Measurements from ENCODE around the gene SAXO1. TPM values are rescaled to one million over a fixed set of nuclear protein-coding genes. Genes with fewer than 3 reads are reported as not detected.

Gene SAXO1
- total RNA-seq, 2 experiments from 2014 or later, result 0.10 TPM; not detected in 1

GRCh38 chr9:18903450-18903849 is 129.6 kb downstream of the SAXO1 start:
- ChIA-PET POLR2A (no interaction called here), CTCF (no interaction called here)
- no peaks in the 10 kb centered on the region for H3K9me3 Mint-ChIP-seq (ENCODE audit: insufficient read depth)
- DNase-seq, result no peak
- H3K36me3 Mint-ChIP-seq (ENCODE audit: low read depth), result no peaks in the 10 kb centered on the region
- no peak overlapping the region for H3K27ac Mint-ChIP-seq
- no peak overlapping the region for H3K4me3 Mint-ChIP-seq
- peaks cover 16% of the 10 kb centered on the region for H3K27me3 Mint-ChIP-seq (ENCODE audit: low read depth)
- peaks cover 2% of the 10 kb centered on the region for H3K4me1 Mint-ChIP-seq (ENCODE audit: low read depth)
- no peak for ATAC-seq

- peak; percentile 54 for DNase-seq
- Mint-ChIP-seq H3K4me1 (ENCODE audit: low read depth) (peaks cover 15% of the 10 kb centered on the region), H3K36me3 (ENCODE audit: low read depth) (peaks cover 11% of the 10 kb centered on the region), H3K27ac (peak overlapping the region; percentile 47), H3K9me3 (ENCODE audit: insufficient read depth) (peaks cover 10% of the 10 kb centered on the region), H3K27me3 (ENCODE audit: low read depth) (peaks cover 10% of the 10 kb centered on the region), H3K4me3 (no peak overlapping the region)
- ATAC-seq, result peak; percentile 71
- ChIA-PET CTCF (no interaction called here), POLR2A (no interaction called here)
Measured at GRCh38 chr9:18896531-18897179, 136.4 kb downstream of the SAXO1 start.

DNA sequence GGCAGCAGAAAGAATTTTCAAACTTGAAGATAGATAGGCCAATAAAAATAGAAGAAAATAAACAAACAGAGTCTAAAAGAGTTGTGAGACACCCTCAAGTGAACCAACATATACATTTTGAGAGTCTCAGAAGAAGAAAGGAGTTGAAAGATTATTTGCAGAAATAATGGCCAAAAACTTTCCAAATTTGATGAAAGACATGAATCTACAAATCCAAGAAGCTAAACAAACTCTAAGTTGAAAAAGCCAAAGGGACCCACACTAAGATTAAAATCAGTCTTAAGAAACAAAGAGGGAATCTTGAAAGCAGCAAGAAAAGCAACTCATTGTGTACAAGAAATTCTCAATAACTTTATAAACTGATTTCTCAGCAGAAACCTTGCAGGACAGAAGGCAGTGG is 137.0 kb downstream of the SAXO1 start:
- Mint-ChIP-seq H3K27me3 (ENCODE audit: low read depth) (peaks cover 10% of the 10 kb centered on the region), H3K4me3 (no peak overlapping the region), H3K27ac (no peak overlapping the region), H3K9me3 (ENCODE audit: insufficient read depth) (peaks cover 10% of the 10 kb centered on the region), H3K36me3 (ENCODE audit: low read depth) (peaks cover 11% of the 10 kb centered on the region), H3K4me1 (ENCODE audit: low read depth) (peaks cover 15% of the 10 kb centered on the region)
- ChIA-PET CTCF (no interaction called here), POLR2A (no interaction called here)
- ATAC-seq (no peak), DNase-seq (no peak)

- H3K27ac Mint-ChIP-seq, result no peak overlapping the region
- DNase-seq, result no peak
- ATAC-seq, result no peak
- H3K4me3 Mint-ChIP-seq, result no peak overlapping the region
- no peaks in the 10 kb centered on the region for H3K27me3 Mint-ChIP-seq (ENCODE audit: low read depth)
- peaks cover 13% of the 10 kb centered on the region for H3K4me1 Mint-ChIP-seq (ENCODE audit: low read depth)
- H3K36me3 Mint-ChIP-seq (ENCODE audit: low read depth), result peaks cover 11% of the 10 kb centered on the region
- peaks cover 10% of the 10 kb centered on the region for H3K9me3 Mint-ChIP-seq (ENCODE audit: insufficient read depth)
- ChIA-PET POLR2A (no interaction called here), CTCF (interaction anchor here (0.9 kb wide), 1 partner anchor 9 kb away, joined by 3 read pairs; no protein-coding TSS in a partner anchor)
Measured at GRCh38 chr9:18893491-18893890, 139.5 kb downstream of the SAXO1 start.

GRCh38 chr9:18893046-18893445 is 140.0 kb downstream of the SAXO1 start:
- no peak for ATAC-seq
- peaks cover 11% of the 10 kb centered on the region for H3K36me3 Mint-ChIP-seq (ENCODE audit: low read depth)
- POLR2A ChIA-PET, result no interaction called here
- DNase-seq, result no peak
- no peaks in the 10 kb centered on the region for H3K27me3 Mint-ChIP-seq (ENCODE audit: low read depth)
- CTCF ChIA-PET, result interaction anchor here (0.9 kb wide), 1 partner anchor 9 kb away, joined by 3 read pairs; no protein-coding TSS in a partner anchor
- peaks cover 10% of the 10 kb centered on the region for H3K9me3 Mint-ChIP-seq (ENCODE audit: insufficient read depth)
- H3K27ac Mint-ChIP-seq, result no peak overlapping the region
- H3K4me3 Mint-ChIP-seq, result no peak overlapping the region
- peaks cover 13% of the 10 kb centered on the region for H3K4me1 Mint-ChIP-seq (ENCODE audit: low read depth)

DNA sequence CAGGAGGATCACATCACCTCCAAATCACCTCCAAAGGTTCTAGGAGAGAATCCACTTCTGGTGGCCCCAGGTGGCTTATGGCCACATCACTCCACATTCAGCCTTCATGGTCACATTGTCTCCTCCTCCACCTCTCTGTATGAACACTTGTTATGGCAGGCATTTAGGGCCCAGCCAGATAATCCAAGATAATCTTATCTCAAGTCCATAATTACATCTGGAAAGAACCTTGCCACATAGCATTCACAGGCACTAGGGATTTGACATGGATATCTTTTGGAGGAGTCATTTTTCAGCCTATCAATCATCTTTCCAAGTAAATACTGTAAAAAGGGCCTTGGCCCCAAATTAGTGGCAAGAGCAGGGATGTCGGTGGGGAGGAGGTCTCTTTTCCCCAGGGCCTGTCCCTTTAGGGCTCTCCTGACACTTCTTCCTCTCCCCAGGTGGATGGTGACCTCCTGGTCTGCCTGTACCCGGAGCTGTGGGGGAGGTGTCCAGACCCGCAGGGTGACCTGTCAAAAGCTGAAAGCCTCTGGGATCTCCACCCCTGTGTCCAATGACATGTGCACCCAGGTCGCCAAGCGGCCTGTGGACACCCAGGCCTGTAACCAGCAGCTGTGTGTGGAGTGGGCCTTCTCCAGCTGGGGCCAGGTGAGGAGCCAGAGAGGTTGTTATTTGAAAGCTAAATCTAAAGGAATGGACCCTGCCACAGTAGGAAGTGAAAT is 140.9 kb downstream of the SAXO1 start:
- no peak for ATAC-seq
- peaks cover 11% of the 10 kb centered on the region for H3K36me3 Mint-ChIP-seq (ENCODE audit: low read depth)
- H3K9me3 Mint-ChIP-seq (ENCODE audit: insufficient read depth), result peaks cover 10% of the 10 kb centered on the region
- ChIA-PET CTCF (no interaction called here), POLR2A (no interaction called here)
- H3K27ac Mint-ChIP-seq, result no peak overlapping the region
- no peak overlapping the region for H3K4me3 Mint-ChIP-seq
- H3K27me3 Mint-ChIP-seq (ENCODE audit: low read depth), result no peaks in the 10 kb centered on the region
- peaks cover 13% of the 10 kb centered on the region for H3K4me1 Mint-ChIP-seq (ENCODE audit: low read depth)
- DNase-seq, result no peak

DNA sequence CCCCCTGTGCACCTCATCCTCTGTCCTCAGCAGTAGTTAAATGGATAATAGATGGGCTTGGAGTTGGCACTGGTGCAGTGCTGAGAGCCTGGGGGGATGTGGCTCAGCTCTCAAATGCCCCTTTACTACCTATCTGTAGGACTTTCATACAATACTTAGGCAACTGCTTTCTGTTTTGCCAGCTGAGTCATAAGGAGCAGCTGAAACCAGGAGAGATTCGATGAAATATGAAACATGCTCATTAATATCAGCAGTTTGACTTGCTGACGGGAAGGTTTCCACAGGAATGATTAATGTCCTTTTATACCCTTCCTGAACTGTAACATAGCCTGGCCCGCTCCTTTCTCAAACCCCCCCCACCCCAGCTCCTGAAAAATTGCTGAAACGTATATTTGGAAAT is 142.6 kb downstream of the SAXO1 start:
- no peak for DNase-seq
- no peak overlapping the region for H3K27ac Mint-ChIP-seq
- no peak for ATAC-seq
- CTCF ChIA-PET, result interaction anchor here (0.6 kb wide), 1 partner anchor 9 kb away, joined by 3 read pairs; no protein-coding TSS in a partner anchor
- H3K9me3 Mint-ChIP-seq (ENCODE audit: insufficient read depth), result peaks cover under 1% of the 10 kb centered on the region
- H3K4me3 Mint-ChIP-seq, result no peak overlapping the region
- no peaks in the 10 kb centered on the region for H3K4me1 Mint-ChIP-seq (ENCODE audit: low read depth)
- peaks cover 3% of the 10 kb centered on the region for H3K27me3 Mint-ChIP-seq (ENCODE audit: low read depth)
- POLR2A ChIA-PET, result no interaction called here
- no peaks in the 10 kb centered on the region for H3K36me3 Mint-ChIP-seq (ENCODE audit: low read depth)

DNA sequence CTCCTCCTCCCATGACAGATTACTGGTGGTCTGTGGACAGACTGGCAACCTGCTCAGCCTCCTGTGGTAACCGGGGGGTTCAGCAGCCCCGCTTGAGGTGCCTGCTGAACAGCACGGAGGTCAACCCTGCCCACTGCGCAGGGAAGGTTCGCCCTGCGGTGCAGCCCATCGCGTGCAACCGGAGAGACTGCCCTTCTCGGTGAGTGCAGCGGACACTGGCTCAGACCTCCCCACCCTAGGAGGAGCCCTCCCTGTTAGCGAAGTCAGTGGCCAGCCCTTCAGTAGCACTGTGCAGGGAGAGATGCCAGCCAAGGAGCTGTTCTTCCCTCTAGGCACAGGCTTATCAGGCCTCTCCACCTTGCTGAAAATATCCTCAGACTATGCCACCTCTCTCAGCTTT is 143.5 kb downstream of the SAXO1 start:
- POLR2A ChIA-PET, result no interaction called here
- Mint-ChIP-seq H3K4me1 (ENCODE audit: low read depth) (no peaks in the 10 kb centered on the region), H3K27ac (no peak overlapping the region), H3K27me3 (ENCODE audit: low read depth) (peaks cover 4% of the 10 kb centered on the region), H3K4me3 (no peak overlapping the region), H3K9me3 (ENCODE audit: insufficient read depth) (no peaks in the 10 kb centered on the region), H3K36me3 (ENCODE audit: low read depth) (no peaks in the 10 kb centered on the region)
- DNase-seq, result no peak
- CTCF ChIA-PET, result no interaction called here
- ATAC-seq, result no peak

DNA sequence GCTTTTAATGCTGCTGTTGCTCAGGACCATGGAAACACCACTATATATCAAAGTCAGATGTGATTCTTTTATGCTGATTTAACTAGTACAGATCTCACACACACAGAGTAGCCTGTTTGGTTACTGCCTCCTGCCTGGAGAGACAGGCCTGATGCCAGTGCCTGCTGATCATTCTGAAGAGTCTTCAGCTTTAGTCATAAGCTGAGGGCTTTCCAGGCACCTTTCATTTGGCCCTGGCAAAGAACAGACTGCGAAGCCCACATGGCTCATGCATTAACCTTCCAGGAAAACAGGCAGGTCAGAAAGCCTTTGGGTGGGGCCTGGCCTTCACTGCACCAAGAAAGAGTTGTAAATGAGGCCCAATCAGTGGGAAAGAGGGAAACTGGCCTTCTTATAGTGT is 144.7 kb downstream of the SAXO1 start:
- Mint-ChIP-seq H3K4me1 (ENCODE audit: low read depth) (no peaks in the 10 kb centered on the region), H3K9me3 (ENCODE audit: insufficient read depth) (no peaks in the 10 kb centered on the region), H3K27ac (no peak overlapping the region), H3K27me3 (ENCODE audit: low read depth) (peaks cover 4% of the 10 kb centered on the region), H3K36me3 (ENCODE audit: low read depth) (no peaks in the 10 kb centered on the region), H3K4me3 (no peak overlapping the region)
- DNase-seq (no peak), ATAC-seq (no peak)
- CTCF ChIA-PET, result no interaction called here
- POLR2A ChIA-PET, result no interaction called here

DNA sequence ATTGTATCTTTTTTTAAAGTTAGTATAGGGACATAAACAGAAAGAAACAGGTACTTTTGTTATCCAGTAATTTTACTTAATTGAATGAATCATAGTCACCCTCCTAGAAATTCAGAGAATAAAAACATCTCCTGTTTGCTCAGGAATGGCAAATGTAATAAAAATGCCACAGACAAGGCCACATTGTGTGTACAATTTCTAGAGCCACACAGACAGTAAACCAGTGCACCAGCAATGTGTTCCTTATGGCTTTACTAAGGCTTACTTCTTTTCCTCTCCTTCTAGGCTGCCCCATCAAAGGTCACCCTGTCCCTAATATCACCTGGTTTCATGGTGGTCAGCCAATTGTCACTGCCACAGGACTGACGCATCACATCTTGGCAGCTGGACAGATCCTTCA is 145.5 kb downstream of the SAXO1 start:
- ATAC-seq (no peak), DNase-seq (no peak)
- H3K36me3 Mint-ChIP-seq (ENCODE audit: low read depth), result no peaks in the 10 kb centered on the region
- H3K4me1 Mint-ChIP-seq (ENCODE audit: low read depth), result no peaks in the 10 kb centered on the region
- peaks cover 4% of the 10 kb centered on the region for H3K27me3 Mint-ChIP-seq (ENCODE audit: low read depth)
- H3K27ac Mint-ChIP-seq, result no peak overlapping the region
- CTCF ChIA-PET, result no interaction called here
- no peak overlapping the region for H3K4me3 Mint-ChIP-seq
- POLR2A ChIA-PET, result no interaction called here
- no peaks in the 10 kb centered on the region for H3K9me3 Mint-ChIP-seq (ENCODE audit: insufficient read depth)

GRCh38 chr9:18881758-18882157 is 151.3 kb downstream of the SAXO1 start:
- Mint-ChIP-seq H3K27ac (no peak overlapping the region), H3K4me3 (no peak overlapping the region), H3K27me3 (ENCODE audit: low read depth) (peaks cover 20% of the 10 kb centered on the region), H3K4me1 (ENCODE audit: low read depth) (no peaks in the 10 kb centered on the region), H3K36me3 (ENCODE audit: low read depth) (no peaks in the 10 kb centered on the region), H3K9me3 (ENCODE audit: insufficient read depth) (peaks cover 5% of the 10 kb centered on the region)
- POLR2A ChIA-PET, result no interaction called here
- no peak for DNase-seq
- CTCF ChIA-PET, result no interaction called here
- ATAC-seq, result no peak

GRCh38 chr9:18877984-18878383 is 155.0 kb downstream of the SAXO1 start:
- DNase-seq (no peak), ATAC-seq (no peak)
- Mint-ChIP-seq H3K27ac (no peak overlapping the region), H3K4me1 (ENCODE audit: low read depth) (peaks cover 11% of the 10 kb centered on the region), H3K36me3 (ENCODE audit: low read depth) (no peaks in the 10 kb centered on the region), H3K27me3 (ENCODE audit: low read depth) (peaks cover 22% of the 10 kb centered on the region), H3K9me3 (ENCODE audit: insufficient read depth) (peaks cover 12% of the 10 kb centered on the region), H3K4me3 (no peak overlapping the region)
- POLR2A ChIA-PET, result no interaction called here
- CTCF ChIA-PET, result no interaction called here

Measured in activated CD8-positive, alpha-beta T cell treated with anti-CD3 and anti-CD28 coated beads, Interleukin-2, amount 10 ng/mL, durations not matched to agents 7 days and 5 days (primary cell).